C1 segment of cervical spinal cord (tissue), 14 donors: ENCODE measurements around the gene MUC4.
"Not testable (repeated sequence)": the region's sequence is repeated elsewhere in the genome, so short reads cannot be mapped to it uniquely, and the experiment has no call there.

ENCODE experiments used
- DNase-seq, 14 donors: peaks; one replicate each; lab custom pipeline; 2025; lab: John Stamatoyannopoulos, UW

The MUC4 gene

GRCh38 chr3:195762611-195763010, 49.1 kb downstream of the MUC4 start:
- DNase-seq: no peak

GRCh38 chr3:195762249-195762585, 49.5 kb downstream of the MUC4 start:
- DNase-seq: no peak

GRCh38 chr3:195761567-195762248, 50.0 kb downstream of the MUC4 start:
- no peak for DNase-seq

GRCh38 chr3:195761123-195761566, 50.6 kb downstream of the MUC4 start:
- no peak for DNase-seq

- DNase-seq: peak in 8 of 14 donors; percentile 30 to 63 (median 40)
These were observed 51.2 kb downstream of the MUC4 start for GRCh38 chr3:195760345-195761122.

- DNase-seq: no peak
These were observed 52.9 kb downstream of the MUC4 start for GRCh38 chr3:195758721-195759353.

- no peak for DNase-seq
These were observed 53.9 kb downstream of the MUC4 start for GRCh38 chr3:195757827-195758226.

- no peak for DNase-seq
These were observed 54.3 kb downstream of the MUC4 start for GRCh38 chr3:195757438-195757770.

- DNase-seq: no peak
These were observed 55.7 kb downstream of the MUC4 start for GRCh38 chr3:195755791-195756676.

- no peak for DNase-seq
These were observed 56.3 kb downstream of the MUC4 start for GRCh38 chr3:195755391-195755790.

GRCh38 chr3:195754906-195755305, 56.8 kb downstream of the MUC4 start:
- DNase-seq: no peak

GRCh38 chr3:195754141-195754540, 57.6 kb downstream of the MUC4 start:
- no peak for DNase-seq

- no peak for DNase-seq
These were observed 58.1 kb downstream of the MUC4 start for GRCh38 chr3:195753581-195753980.

- no peak for DNase-seq
These were observed 59.0 kb downstream of the MUC4 start for GRCh38 chr3:195752546-195753331.

GRCh38 chr3:195752066-195752465, 59.7 kb downstream of the MUC4 start:
- DNase-seq: no peak

GRCh38 chr3:195751560-195751959, 60.2 kb downstream of the MUC4 start:
- DNase-seq: no peak

GRCh38 chr3:195750797-195751520, 60.8 kb downstream of the MUC4 start:
- DNase-seq: no peak

GRCh38 chr3:195749101-195749500, 62.6 kb downstream of the MUC4 start:
- not testable (repeated sequence) for DNase-seq

GRCh38 chr3:195748661-195749060, 63.1 kb downstream of the MUC4 start:
- no peak for DNase-seq

GRCh38 chr3:195746751-195747150, 65.0 kb downstream of the MUC4 start:
- no peak for DNase-seq
